Loucy (cell line): ENCODE data around the gene TEX36.

ENCODE experiments used
- CTCF ChIP-seq: fragments of 200-600 bp; sonication (generic); conservative IDR thresholded peaks from 2 replicates; pipeline ENCODE4 v1.5.1; 2014; ENCODE audit warnings: mild to moderate bottlenecking, antibody characterized with exemption, low read length
- EZH2phosphoT487 ChIP-seq: fragments of 200-600 bp; IDR thresholded peaks from 2 replicates; pipeline ENCODE4 v1.6.1; 2018; ENCODE audit warnings: antibody characterized with exemption, mild to moderate bottlenecking, moderate library complexity, borderline replicate concordance

- TF ChIP-seq CTCF = no peak
- no peak for TF ChIP-seq EZH2phosphoT487
Measured at GRCh38 chr10:125689955-125690569, 7.1 kb upstream of the TEX36 start.
